HEK293 (cell line): ENCODE data around the gene ARHGEF28.

Experiments
- CTCF ChIA-PET: fragments of 350-600 bp; formaldehyde crosslinking; extraction: SDS; loops from one replicate; lab custom pipeline; 2021; ENCODE audit warnings: antibody characterized with exemption; lab: Yijun Ruan, JAX
- POLR2A ChIA-PET: fragments of 300-600 bp; formaldehyde crosslinking; extraction: SDS; loops from one replicate; lab custom pipeline; 2020; ENCODE audit warnings: antibody characterized with exemption, inconsistent platforms; lab: Yijun Ruan, JAX
- H3K27ac ChIP-seq: fragments of 200-500 bp; sonication (Bioruptor generic); 2 replicates; pipeline ENCODE4 v1.5.1; 2014; ENCODE audit warnings: low read depth, low read length, control low read depth, inconsistent platforms; ENCODE audit errors: extremely low read depth
- H3K36me3 ChIP-seq, 2 experiments: fragments of 200-500 bp in 1 of 2; sonication (Bioruptor generic) in 1 of 2; 1 replicate in 1 of 2; 2 replicates in 1 of 2; pipeline ENCODE4 v1.5.1; 2014 to 2017; ENCODE audit warnings: inconsistent platforms in 2 of 2, low read length in 2 of 2; ENCODE audit not compliant: control insufficient read depth in 2 of 2, insufficient read depth in 1 of 2
- H3K4me1 ChIP-seq: fragments of 200-500 bp; sonication (Bioruptor generic); 2 replicates; pipeline ENCODE4 v1.5.1; 2014; ENCODE audit warnings: mild to moderate bottlenecking, low read length, inconsistent platforms; ENCODE audit not compliant: control insufficient read depth, insufficient read depth
- H3K4me3 ChIP-seq: 2 replicates; pipeline ENCODE4 v1.5.1; 2011; ENCODE audit warnings: low read depth, mild to moderate bottlenecking, control low read depth, low read length, moderate library complexity
- H3K9me3 ChIP-seq: fragments of 200-500 bp; sonication (Bioruptor generic); 2 replicates; pipeline ENCODE4 v1.5.1; 2014; ENCODE audit warnings: low read depth, low read length, inconsistent platforms; ENCODE audit not compliant: control insufficient read depth, insufficient read depth
- AEBP2 ChIP-seq: fragments of 450-650 bp; formaldehyde crosslinking; IDR thresholded peaks from 2 replicates; pipeline ENCODE4 v1.5.1; 2016; ENCODE audit warnings: missing biosample characterization, missing genetic modification characterization, borderline replicate concordance
- BCL11B ChIP-seq: fragments of 450-650 bp; formaldehyde crosslinking; IDR thresholded peaks from 2 replicates; pipeline ENCODE4 v1.5.1; 2016; ENCODE audit warnings: low read depth, missing biosample characterization, missing genetic modification characterization
- HOXC10 ChIP-seq: sonication (generic); formaldehyde crosslinking; IDR thresholded peaks from 2 replicates; pipeline ENCODE4 v1.8.1; 2023; ENCODE audit warnings: mild to moderate bottlenecking, missing genetic modification reagents
- KLF7 ChIP-seq: fragments of 450-650 bp; formaldehyde crosslinking; IDR thresholded peaks from 2 replicates; pipeline ENCODE4 v1.5.1; 2016; ENCODE audit warnings: missing biosample characterization, missing genetic modification characterization, borderline replicate concordance
- KLF8 ChIP-seq: fragments of 450-650 bp; formaldehyde crosslinking; IDR thresholded peaks from 2 replicates; pipeline ENCODE4 v1.5.1; 2016; ENCODE audit warnings: missing biosample characterization, missing genetic modification characterization
- MYNN ChIP-seq: fragments of 450-650 bp; formaldehyde crosslinking; IDR thresholded peaks from 2 replicates; pipeline ENCODE4 v1.5.1; 2016; ENCODE audit warnings: missing biosample characterization, missing genetic modification characterization, borderline replicate concordance
- ZBTB11 ChIP-seq: fragments of 450-650 bp; formaldehyde crosslinking; conservative IDR thresholded peaks from 2 replicates; pipeline ENCODE4 v1.5.1; 2016; ENCODE audit warnings: low read depth, missing biosample characterization, missing genetic modification characterization
- ZNF157 ChIP-seq: fragments of 450-650 bp; formaldehyde crosslinking; IDR thresholded peaks from 2 replicates; pipeline ENCODE4 v1.5.1; 2016; ENCODE audit warnings: missing biosample characterization, missing genetic modification characterization
- ZNF501 ChIP-seq: fragments of 450-650 bp; formaldehyde crosslinking; IDR thresholded peaks from 2 replicates; pipeline ENCODE4 v1.5.1; 2016; ENCODE audit warnings: missing biosample characterization, missing genetic modification characterization
- ZNF514 ChIP-seq: fragments of 450-650 bp; formaldehyde crosslinking; IDR thresholded peaks from 2 replicates; pipeline ENCODE4 v1.5.1; 2016; ENCODE audit warnings: missing biosample characterization, missing genetic modification characterization
- ZNF600 ChIP-seq: fragments of 450-650 bp; formaldehyde crosslinking; IDR thresholded peaks from 2 replicates; pipeline ENCODE4 v1.5.1; 2016; ENCODE audit warnings: missing biosample characterization, missing genetic modification characterization
- ZNF610 ChIP-seq: fragments of 450-650 bp; formaldehyde crosslinking; IDR thresholded peaks from 2 replicates; pipeline ENCODE4 v1.5.1; 2016; ENCODE audit warnings: missing biosample characterization, missing genetic modification characterization, borderline replicate concordance
- ZNF654 ChIP-seq: fragments of 450-650 bp; formaldehyde crosslinking; IDR thresholded peaks from 2 replicates; pipeline ENCODE4 v1.5.1; 2016; ENCODE audit warnings: low read depth, missing biosample characterization, missing genetic modification characterization
- ZSCAN18 ChIP-seq: fragments of 450-650 bp; formaldehyde crosslinking; IDR thresholded peaks from 2 replicates; pipeline ENCODE4 v1.5.1; 2016; ENCODE audit warnings: missing biosample characterization, missing genetic modification characterization
- ZSCAN23 ChIP-seq: fragments of 450-650 bp; formaldehyde crosslinking; IDR thresholded peaks from 2 replicates; pipeline ENCODE4 v1.5.1; 2016; ENCODE audit warnings: missing biosample characterization, missing genetic modification characterization

Gene ARHGEF28

GRCh38 chr5:73835726-73836125 is 209.7 kb downstream of the ARHGEF28 start:
- H3K9me3 ChIP-seq, result no peaks in the 10 kb centered on the region
- CTCF ChIA-PET, result no interaction called here
- peaks cover 0 to 5% of the 10 kb centered on the region in 2 experiments; a peak in 1 of 3 replicates for H3K36me3 ChIP-seq
- H3K4me3 ChIP-seq, result no peak overlapping the region
- no peak overlapping the region for H3K27ac ChIP-seq
- POLR2A ChIA-PET, result no interaction called here
- TF ChIP-seq KLF7 (tag by site-specific recombination) (no peak), BCL11B (tag by site-specific recombination) (no peak), ZNF157 (no peak)
- TF ChIP-seq, all 188 proteins: peak for 0
- H3K4me1 ChIP-seq, result no peaks in the 10 kb centered on the region

GRCh38 chr5:73836607-73837006 is 210.6 kb downstream of the ARHGEF28 start:
- no peak overlapping the region for H3K27ac ChIP-seq
- H3K36me3 ChIP-seq, result peaks cover 0 to 5% of the 10 kb centered on the region in 2 experiments; a peak in 1 of 3 replicates
- ChIA-PET CTCF (no interaction called here), POLR2A (no interaction called here)
- TF ChIP-seq KLF8 (tag by site-specific recombination), result no peak
- H3K9me3 ChIP-seq, result no peaks in the 10 kb centered on the region
- H3K4me1 ChIP-seq, result no peaks in the 10 kb centered on the region
- no peak overlapping the region for H3K4me3 ChIP-seq

GRCh38 chr5:73838901-73839300 is 212.9 kb downstream of the ARHGEF28 start:
- TF ChIP-seq MYNN (tag by site-specific recombination) (no peak), ZSCAN23 (tag by site-specific recombination) (no peak), ZNF610 (no peak), ZNF514 (tag by site-specific recombination) (no peak), ZNF600 (tag by site-specific recombination) (no peak), ZNF654 (tag by site-specific recombination) (no peak), ZSCAN18 (tag by site-specific recombination) (no peak), ZBTB11 (no peak), HOXC10 (CRISPR knock-in tag) (no peak), ZNF501 (tag by site-specific recombination) (no peak), AEBP2 (tag by site-specific recombination) (no peak)
- TF ChIP-seq, all 188 proteins: peak for 0

More at GRCh38 chr5:73838901-73839300, 212.9 kb downstream of the ARHGEF28 start:
- Histone ChIP-seq H3K9me3 (no peaks in the 10 kb centered on the region), H3K27ac (no peak overlapping the region), H3K4me3 (no peak overlapping the region), H3K4me1 (no peaks in the 10 kb centered on the region), H3K36me3 (no peaks in the 10 kb centered on the region)
- ChIA-PET CTCF (no interaction called here), POLR2A (no interaction called here)
